GM19238 (cell line): ENCODE measurements around the gene ITPA.
A peak's percentile ranks its signal among the peaks of the same experiment; 100 is the strongest.
"Not testable (repeated sequence)": the region's sequence is repeated elsewhere in the genome, so short reads cannot be mapped to it uniquely, and the experiment has no call there.

Source experiments
- DNase-seq: peaks from one replicate; pipeline ENCODE4 v3.0.0; 2011; ENCODE audit warnings: low spot score; ENCODE audit not compliant: insufficient read length

The ITPA gene

GRCh38 chr20:3199206-3199605, 10.1 kb upstream of the ITPA start:
- no peak for DNase-seq

- no peak for DNase-seq
Measured at GRCh38 chr20:3199976-3200755, 9.1 kb upstream of the ITPA start.

GRCh38 chr20:3202965-3203314, 6.4 kb upstream of the ITPA start:
- no peak for DNase-seq

- DNase-seq = peak; percentile 32
Measured at GRCh38 chr20:3203315-3204123, 5.8 kb upstream of the ITPA start.

GRCh38 chr20:3204124-3204794, 5.0 kb upstream of the ITPA start, which contains the start of gene DDRGK1:
Gene DDRGK1 (minus strand): TSS chr20:3204682. CDS start chr20:3204627, 55 bp downstream.
- DNase-seq = peak; percentile 87

- DNase-seq = no peak
Measured at GRCh38 chr20:3208786-3209256, 477 bp upstream of the ITPA start.

GRCh38 chr20:3209946-3210317, 634 bp downstream of the ITPA start:
- no peak for DNase-seq

GRCh38 chr20:3210346-3210745, 1.0 kb downstream of the ITPA start:
- no peak for DNase-seq

- no peak for DNase-seq
Measured at GRCh38 chr20:3213226-3213625, 3.9 kb downstream of the ITPA start.

- not testable (repeated sequence) for DNase-seq
Measured at GRCh38 chr20:3215359-3215917, 6.1 kb downstream of the ITPA start.

GRCh38 chr20:3218307-3218988, 9.2 kb downstream of the ITPA start:
- peak; percentile 71 for DNase-seq

- no peak for DNase-seq
Measured at GRCh38 chr20:3221398-3222226, 12.3 kb downstream of the ITPA start.

- peak; percentile 79 for DNase-seq
Measured at GRCh38 chr20:3222635-3223600, 13.6 kb downstream of the ITPA start.

- no peak for DNase-seq
Measured at GRCh38 chr20:3223651-3223993, 14.3 kb downstream of the ITPA start.

GRCh38 chr20:3223994-3224680, 14.8 kb downstream of the ITPA start:
- no peak for DNase-seq

- no peak for DNase-seq
Measured at GRCh38 chr20:3224681-3225421, 15.6 kb downstream of the ITPA start.

- no peak for DNase-seq
Measured at GRCh38 chr20:3226093-3226492, 16.8 kb downstream of the ITPA start.

GRCh38 chr20:3226864-3227263, 17.6 kb downstream of the ITPA start:
- no peak for DNase-seq
